Stimulated activated CD4-positive, alpha-beta T cell treated with anti-CD3 and anti-CD28 coated beads, TNF-alpha, amount 100 ng/mL, for 24 hours (primary cell): ENCODE results near the gene RPS26.

ENCODE experiments used
- DNase-seq, 3 experiments: peaks; one replicate each; pipeline ENCODE4 v3.0.0-alpha.2; 2020; ENCODE audit warnings: low read depth in 3 of 3

The RPS26 gene

GRCh38 chr12:56078931-56079722, 37.4 kb downstream of the RPS26 start:
- peak in 2 of 3 experiments; percentile 11 to 54 for DNase-seq

DNA sequence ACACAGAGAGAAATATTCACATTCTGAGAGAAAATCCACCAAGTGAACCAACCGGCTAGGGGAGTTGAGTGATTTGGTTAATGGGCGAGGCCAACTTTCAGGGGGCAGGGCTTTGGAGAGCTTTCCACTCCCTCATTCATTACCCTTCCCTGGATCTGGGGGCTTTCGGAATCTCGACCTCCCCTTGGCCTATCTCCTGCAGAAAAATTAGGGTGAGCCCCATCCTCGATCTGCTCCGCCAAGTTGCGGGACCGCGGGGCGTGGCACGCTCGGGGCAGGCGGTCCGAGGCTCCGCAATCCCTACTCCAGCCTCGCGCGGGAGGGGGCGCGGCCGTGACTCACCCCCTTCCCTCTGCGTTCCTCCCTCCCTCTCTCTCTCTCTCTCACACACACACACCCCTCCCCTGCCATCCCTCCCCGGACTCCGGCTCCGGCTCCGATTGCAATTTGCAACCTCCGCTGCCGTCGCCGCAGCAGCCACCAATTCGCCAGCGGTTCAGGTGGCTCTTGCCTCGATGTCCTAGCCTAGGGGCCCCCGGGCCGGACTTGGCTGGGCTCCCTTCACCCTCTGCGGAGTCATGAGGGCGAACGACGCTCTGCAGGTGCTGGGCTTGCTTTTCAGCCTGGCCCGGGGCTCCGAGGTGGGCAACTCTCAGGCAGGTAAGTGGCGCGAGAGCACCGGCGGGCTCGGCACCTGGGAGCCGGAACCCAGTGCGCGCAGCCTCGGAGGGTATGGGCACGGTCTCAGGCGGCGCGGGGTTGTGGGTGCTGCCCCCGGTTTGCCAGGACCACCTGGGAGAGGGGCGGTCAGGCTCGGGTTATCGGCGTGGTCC, 38.2 kb downstream of the RPS26 start, which contains the start of gene ERBB3:
Gene ERBB3 (plus strand): TSS at position 443 of the 833 bp plus-strand sequence. CDS start 136 bp downstream, at position 579.
- DNase-seq: peak; percentile 22 to 76 (median 53)

GRCh38 chr12:56080556-56081138, 38.9 kb downstream of the RPS26 start:
- DNase-seq: no peak

DNA sequence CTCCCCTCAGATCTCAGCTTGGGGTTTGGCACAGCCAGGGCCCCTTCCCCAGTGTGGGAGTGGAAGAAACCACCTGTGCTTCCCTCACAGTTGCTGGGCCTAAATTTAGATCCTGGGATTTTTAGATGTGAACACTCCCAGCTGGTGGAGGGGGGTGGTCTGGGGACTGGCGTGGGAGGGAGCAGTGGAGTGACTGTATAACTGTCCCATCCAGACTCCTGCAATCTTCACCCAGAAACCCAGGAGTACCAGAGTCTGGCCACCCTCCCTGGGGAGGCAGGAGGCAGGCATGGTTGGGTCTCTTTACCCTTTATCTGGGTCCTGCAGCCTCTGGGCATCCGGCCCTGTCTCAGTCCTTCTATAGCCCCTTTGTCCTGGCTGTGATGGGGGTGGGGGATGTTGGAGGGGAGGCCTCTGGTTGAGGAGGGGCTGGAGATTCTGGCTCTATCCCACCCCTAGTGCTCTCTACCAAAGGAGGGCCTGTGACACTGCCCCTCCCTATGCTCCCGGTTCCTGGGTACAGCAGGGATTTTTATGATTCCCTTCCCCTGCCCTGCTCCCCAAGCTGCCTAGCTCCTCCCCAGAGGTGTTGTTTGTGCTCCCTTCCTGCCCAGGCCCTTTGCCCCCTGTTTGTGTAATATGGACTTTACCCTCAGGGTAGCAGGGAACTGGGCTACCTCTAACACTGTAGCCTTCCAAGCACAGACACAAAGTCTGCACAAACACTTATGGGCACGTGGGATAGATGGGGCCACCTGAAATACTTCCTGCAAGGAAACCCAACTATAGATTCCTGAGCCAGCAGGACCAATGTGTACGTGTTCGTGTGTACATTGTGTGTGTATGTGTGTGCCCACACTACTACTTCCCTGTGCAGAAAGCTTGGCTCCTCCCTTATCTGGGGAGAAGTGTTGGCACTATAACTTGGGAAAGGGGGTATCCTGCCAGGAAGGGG, 40.0 kb downstream of the RPS26 start:
- DNase-seq: no peak

- DNase-seq: no peak
Observed at GRCh38 chr12:56082382-56082781, 40.7 kb downstream of the RPS26 start.

- DNase-seq: no peak
Observed at GRCh38 chr12:56082967-56083366, 41.2 kb downstream of the RPS26 start.

DNA sequence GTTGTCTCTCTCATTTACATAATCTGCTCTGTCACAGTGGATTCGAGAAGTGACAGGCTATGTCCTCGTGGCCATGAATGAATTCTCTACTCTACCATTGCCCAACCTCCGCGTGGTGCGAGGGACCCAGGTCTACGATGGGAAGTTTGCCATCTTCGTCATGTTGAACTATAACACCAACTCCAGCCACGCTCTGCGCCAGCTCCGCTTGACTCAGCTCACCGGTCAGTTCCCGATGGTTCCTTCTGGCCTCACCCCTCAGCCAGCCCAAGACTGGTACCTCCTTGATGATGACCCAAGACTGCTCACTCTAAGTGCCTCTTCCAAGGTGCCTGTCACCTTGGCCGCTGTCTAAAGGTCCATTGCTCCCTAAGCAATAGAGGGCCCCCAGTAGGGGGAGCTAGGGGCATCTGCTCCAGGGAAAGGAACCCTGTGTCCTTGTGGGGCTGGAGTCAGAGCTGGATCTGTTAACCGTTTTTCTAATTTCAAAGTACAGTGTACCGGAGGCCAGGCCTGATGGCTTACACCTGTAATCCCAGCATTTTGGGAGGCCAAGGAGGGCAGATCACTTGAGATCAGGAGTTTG, 43.3 kb downstream of the RPS26 start:
- DNase-seq: peak in 1 of 3 experiments; percentile 20

DNA sequence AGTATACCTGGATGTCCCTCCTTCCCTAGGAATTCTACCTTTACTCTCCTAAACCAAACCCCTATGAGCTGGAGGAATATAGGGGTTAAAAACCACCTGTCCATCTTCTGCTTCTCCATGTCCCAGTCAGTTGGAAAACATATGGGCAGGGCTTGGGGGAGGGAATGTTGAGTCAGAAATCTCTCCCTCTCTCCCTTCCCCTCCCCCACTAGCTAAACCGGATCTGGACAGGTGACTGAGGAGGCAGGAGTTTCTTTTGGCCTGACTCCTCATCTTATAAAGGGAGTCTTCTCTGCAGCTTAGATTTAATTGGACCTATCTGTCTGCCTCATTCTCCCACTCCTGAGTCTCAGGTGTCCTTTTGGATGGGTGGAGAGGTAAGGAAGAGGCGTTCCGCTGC, 44.4 kb downstream of the RPS26 start:
- DNase-seq: no peak

GRCh38 chr12:56086608-56087007, 44.9 kb downstream of the RPS26 start:
- DNase-seq: no peak

GRCh38 chr12:56087220-56087619, 45.5 kb downstream of the RPS26 start:
- DNase-seq: no peak
